Aorta (tissue), 5 donors: ENCODE results near the gene CYB5R2. TPM values are rescaled to one million over a fixed set of nuclear protein-coding genes. Genes with fewer than 3 reads are reported as not detected.

Source experiments
- ATAC-seq: fragments of 200-7000 bp; cut with Tn5 transposase; one replicate; pipeline ENCODE4 v1.9.1; 2022; ENCODE audit warnings: moderate library complexity; ENCODE audit not compliant: low FRiP score
- DNase-seq, 2 donors: peaks; one replicate each; pipeline ENCODE4 v3.0.0-alpha.2; 2020
- H3K27ac ChIP-seq, 2 donors: one replicate each; pipeline ENCODE4 v1.5.1; 2013; ENCODE audit warnings: low read length in 2 of 2, mild to moderate bottlenecking in 2 of 2, moderate library complexity in 2 of 2, control low read depth in 1 of 2, inconsistent platforms in 1 of 2, low read depth in 1 of 2
- H3K27me3 ChIP-seq, 2 donors: one replicate each; pipeline ENCODE4 v1.6.1; 2013; ENCODE audit warnings: control low read depth in 1 of 2, low read length in 1 of 2, mild to moderate bottlenecking in 1 of 2, moderate library complexity in 1 of 2; ENCODE audit not compliant: insufficient read depth in 2 of 2, control insufficient read depth in 1 of 2
- H3K36me3 ChIP-seq, 2 donors: one replicate each; pipeline ENCODE4 v1.6.1; 2013; ENCODE audit warnings: control low read depth in 1 of 2, low read length in 1 of 2, mild to moderate bottlenecking in 1 of 2; ENCODE audit not compliant: insufficient read depth in 2 of 2, control insufficient read depth in 1 of 2
- H3K4me1 ChIP-seq, 2 donors: one replicate each; pipeline ENCODE4 v1.6.1; 2013; ENCODE audit warnings: low read length in 2 of 2, control low read depth in 1 of 2, mild to moderate bottlenecking in 1 of 2, moderate library complexity in 1 of 2; ENCODE audit not compliant: insufficient read depth in 2 of 2, control insufficient read depth in 1 of 2
- H3K4me3 ChIP-seq, 2 donors: one replicate each; pipeline ENCODE4 v1.5.1; 2013; ENCODE audit warnings: low read length in 2 of 2, control low read depth in 1 of 2, mild to moderate bottlenecking in 1 of 2
- H3K9me3 ChIP-seq: one replicate; pipeline ENCODE4 v1.6.1; 2013; ENCODE audit warnings: mild to moderate bottlenecking, low read length; ENCODE audit not compliant: control insufficient read depth
- WGBS, 2 donors: extraction: QIAGEN DNeasy Blood & Tissue Kit; methylation state at CpG; one replicate each; pipeline ENCODE4 v1.1.7; 2013; 5-methylcytosine and 5-hydroxymethylcytosine counted together
- intact Hi-C, 2 donors: fragments of 100-400 bp; cut with DNase I; formaldehyde crosslinking; loops; one replicate each; pipeline versions ENCODE4 v1.14.2 to v1.15.0; 2022
- long read RNA-seq, 2 donors: library from polyadenylated mRNA; unstranded; transcript quantifications; one replicate each; pipeline ENCODE4 v2.0.0, GENCODE V29; 2020 to 2021
- polyA plus RNA-seq, 2 donors: library from polyadenylated mRNA; stranded (reverse); fragments of 200-250 nt; gene quantifications; one replicate each; pipeline ENCODE4 v1.2.3, GENCODE V29; 2013
- total RNA-seq, 2 donors: library from RNA; stranded (reverse); fragmentation: NEBNext Ultra II Directional; extraction: Animal tissue kit (Norgen Biotek cat#: 25700); gene quantifications; one replicate each; pipeline ENCODE4 v1.2.1, GENCODE V29; 2021
- donor health status: healthy with polysubstance abuse.
- donor health status: Bipolar disorder and iron deficiency.
- donor health status: DM: no; HTN: no; CAD: no.
- donor health status: DM: no; HTN: no; CAD: no.
- donor health status: DM: yes; HTN: yes; CAD: no.

Gene CYB5R2
- total RNA-seq, result 10 to 100 TPM in 1 of 2 donors, 1 to 10 TPM in 1; 8.3 to 10.1 TPM
- 10 to 100 TPM; 20.0 to 27.6 TPM for polyA plus RNA-seq
- long read RNA-seq, donor 1, transcript CYB5R2-201 (9 exons, 1,254 nt), result major isoform, 5 of 8 reads
- long read RNA-seq, donor 1, partial matches to known transcripts, result 0 of 8 reads
- long read RNA-seq, donor 1, other reads (novel, unspliced or antisense), result 3 of 8 reads
- long read RNA-seq, donor 2, partial matches to known transcripts, result 0 of 6 reads
- long read RNA-seq, donor 2, other reads (novel, unspliced or antisense), result 5 of 6 reads

GRCh38 chr11:7672960-7673723, at the start of gene CYB5R2:
Gene CYB5R2 (minus strand): TSS chr11:7673500. CDS start chr11:7672825, 675 bp downstream.
- H3K36me3 ChIP-seq, result no peaks in the 10 kb centered on the region
- no peaks in the 10 kb centered on the region for H3K9me3 ChIP-seq
- H3K27me3 ChIP-seq, result no peaks in the 10 kb centered on the region
- H3K4me1 ChIP-seq, result no peaks in the 10 kb centered on the region
- 5 to 7% methylated on average over 37 to 40 of the region's 40 CpGs for WGBS, 2 donors
- intact Hi-C loops, result loop anchor here (5.0 kb wide), 1 partner anchor 161 kb away; the partner anchor contains the start of gene PPFIBP2 (in 2 of the 2)
- peak within 1 kb of the TSS; percentile 60 to 80 for H3K4me3 ChIP-seq
- DNase-seq, result peak; percentile 87 to 94
- peak; percentile 88 for ATAC-seq
- H3K27ac ChIP-seq, result peak within 1 kb of the TSS in 1 of 2 donors; percentile 43

- intact Hi-C loops, result no loop called here
- Histone ChIP-seq H3K4me1 (no peaks in the 10 kb centered on the region), H3K9me3 (no peaks in the 10 kb centered on the region), H3K27me3 (no peaks in the 10 kb centered on the region), H3K36me3 (no peaks in the 10 kb centered on the region), H3K4me3 (no peak overlapping the region), H3K27ac (no peak overlapping the region)
- no peak for DNase-seq
- ATAC-seq, result no peak
- WGBS, 2 donors, result 59 to 69% methylated on average over 3 of the region's 3 CpGs
Observed at GRCh38 chr11:7714786-7715185, 41.5 kb upstream of the CYB5R2 start.

- WGBS, 2 donors, result 73 to 84% methylated on average over 2 of the region's 2 CpGs
- Histone ChIP-seq H3K4me3 (no peak within 1 kb of the TSS), H3K4me1 (no peaks in the 10 kb centered on the region), H3K27me3 (no peaks in the 10 kb centered on the region), H3K36me3 (no peaks in the 10 kb centered on the region), H3K27ac (no peak within 1 kb of the TSS), H3K9me3 (no peaks in the 10 kb centered on the region)
- ATAC-seq, result no peak
- DNase-seq, result no peak
- intact Hi-C loops, result no loop called here
Observed at GRCh38 chr11:7706377-7706776, 33.1 kb upstream of the CYB5R2 start, which contains the start of gene OVCH2. Gene OVCH2 (minus strand): TSS chr11:7706477. CDS start chr11:7706394, 83 bp downstream.

GRCh38 chr11:7703740-7704139, 30.4 kb upstream of the CYB5R2 start:
- DNase-seq (no peak), ATAC-seq (no peak)
- no peaks in the 10 kb centered on the region for H3K9me3 ChIP-seq
- no peak overlapping the region for H3K4me3 ChIP-seq
- WGBS, 2 donors, result 63 to 80% methylated on average over 5 of the region's 5 CpGs
- no peaks in the 10 kb centered on the region for H3K36me3 ChIP-seq
- H3K27ac ChIP-seq, result no peak overlapping the region
- H3K4me1 ChIP-seq, result no peaks in the 10 kb centered on the region
- H3K27me3 ChIP-seq, result no peaks in the 10 kb centered on the region
- intact Hi-C loops, result no loop called here

- peaks cover 0 to 2% of the 10 kb centered on the region in 2 donors for H3K36me3 ChIP-seq
- DNase-seq, result no peak
- 83 to 87% methylated on average over 5 of the region's 5 CpGs for WGBS, 2 donors
- no peaks in the 10 kb centered on the region for H3K27me3 ChIP-seq
- ATAC-seq, result no peak
- no peaks in the 10 kb centered on the region for H3K4me1 ChIP-seq
- H3K27ac ChIP-seq, result no peak overlapping the region
- no peak overlapping the region for H3K4me3 ChIP-seq
- H3K9me3 ChIP-seq, result no peaks in the 10 kb centered on the region
- intact Hi-C loops, result loop anchor here in 1 of 2 donors (10.0 kb wide), 2 partner anchors 288 to 602 kb away; partner anchors contain the start of gene EIF3F
Observed at GRCh38 chr11:7696424-7696823, 23.1 kb upstream of the CYB5R2 start.

GRCh38 chr11:7694235-7694634, 20.9 kb upstream of the CYB5R2 start:
- ATAC-seq (no peak), DNase-seq (no peak)
- H3K4me3 ChIP-seq, result no peak overlapping the region
- no peak overlapping the region for H3K27ac ChIP-seq
- H3K4me1 ChIP-seq, result no peaks in the 10 kb centered on the region
- H3K36me3 ChIP-seq, result peaks cover 0 to 2% of the 10 kb centered on the region in 2 donors
- intact Hi-C loops, result loop anchor here in 1 of 2 donors (10.0 kb wide), 2 partner anchors 291 to 599 kb away; partner anchors contain the start of gene EIF3F
- no peaks in the 10 kb centered on the region for H3K9me3 ChIP-seq
- 88 to 89% methylated on average over 3 of the region's 3 CpGs for WGBS, 2 donors
- H3K27me3 ChIP-seq, result no peaks in the 10 kb centered on the region

- H3K27me3 ChIP-seq, result no peaks in the 10 kb centered on the region
- H3K27ac ChIP-seq, result no peak overlapping the region
- intact Hi-C loops, result loop anchor here in 1 of 2 donors (10.0 kb wide), 2 partner anchors 292 to 598 kb away; partner anchors contain the start of gene EIF3F
- DNase-seq (no peak), ATAC-seq (no peak)
- peaks cover 0 to 2% of the 10 kb centered on the region in 2 donors for H3K36me3 ChIP-seq
- WGBS, 2 donors, result 93 to 97% methylated on average over 3 of the region's 3 CpGs
- H3K4me1 ChIP-seq, result peaks cover 0 to 3% of the 10 kb centered on the region in 2 donors
- no peak overlapping the region for H3K4me3 ChIP-seq
- no peaks in the 10 kb centered on the region for H3K9me3 ChIP-seq
Observed at GRCh38 chr11:7692426-7692825, 19.1 kb upstream of the CYB5R2 start.

- intact Hi-C loops, result loop anchor here in 1 of 2 donors (10.0 kb wide), 2 partner anchors 293 to 597 kb away; partner anchors contain the start of gene EIF3F
- H3K9me3 ChIP-seq, result no peaks in the 10 kb centered on the region
- H3K4me1 ChIP-seq, result peaks cover 0 to 3% of the 10 kb centered on the region in 2 donors
- no peak overlapping the region for H3K27ac ChIP-seq
- no peaks in the 10 kb centered on the region for H3K27me3 ChIP-seq
- DNase-seq, result no peak
- peaks cover 0 to 2% of the 10 kb centered on the region in 2 donors for H3K36me3 ChIP-seq
- 88% methylated on average over 6 of the region's 6 CpGs for WGBS, 2 donors
- no peak for ATAC-seq
- H3K4me3 ChIP-seq, result no peak overlapping the region
Observed at GRCh38 chr11:7691759-7692350, 18.6 kb upstream of the CYB5R2 start.
